Tracheal epithelial cell (primary cell): ENCODE results near the gene CD53. TPM values are rescaled to one million over a fixed set of nuclear protein-coding genes. Genes with fewer than 3 reads are reported as not detected.

Source experiments
- total RNA-seq: library from RNA; depleted of rRNA; stranded (reverse); fragments of >200 nt; gene quantifications from 2 replicates; pipeline ENCODE4 v1.2.1, GENCODE V29; 2014

Gene CD53
- not detected in 2 replicates for total RNA-seq

GRCh38 chr1:110872745-110873720 lies at the start of gene CD53:
CD53 (plus strand) TSS chr1:110873148; CDS start chr1:110891409, 18,261 bp downstream.

Other genes with a start within 250 kb of the CD53 start
- not detected in 2 replicates for gene KCNA3, start 198.2 kb upstream of the CD53 start, total RNA-seq
- gene LRIF1, start 90.8 kb downstream of the CD53 start, total RNA-seq: 7.2 and 11.3 TPM in 2 replicates